NOMO-1 treated with dmso at 0.1 percent for 144 hours (cell line): ENCODE results near the gene CHKA.
A peak's percentile ranks its signal among the peaks of the same experiment; 100 is the strongest.

Source experiments
- DNase-seq: peaks from one replicate; lab custom pipeline; 2025; ENCODE audit not compliant: unreplicated experiment; lab: John Stamatoyannopoulos, UW

Gene CHKA

DNA sequence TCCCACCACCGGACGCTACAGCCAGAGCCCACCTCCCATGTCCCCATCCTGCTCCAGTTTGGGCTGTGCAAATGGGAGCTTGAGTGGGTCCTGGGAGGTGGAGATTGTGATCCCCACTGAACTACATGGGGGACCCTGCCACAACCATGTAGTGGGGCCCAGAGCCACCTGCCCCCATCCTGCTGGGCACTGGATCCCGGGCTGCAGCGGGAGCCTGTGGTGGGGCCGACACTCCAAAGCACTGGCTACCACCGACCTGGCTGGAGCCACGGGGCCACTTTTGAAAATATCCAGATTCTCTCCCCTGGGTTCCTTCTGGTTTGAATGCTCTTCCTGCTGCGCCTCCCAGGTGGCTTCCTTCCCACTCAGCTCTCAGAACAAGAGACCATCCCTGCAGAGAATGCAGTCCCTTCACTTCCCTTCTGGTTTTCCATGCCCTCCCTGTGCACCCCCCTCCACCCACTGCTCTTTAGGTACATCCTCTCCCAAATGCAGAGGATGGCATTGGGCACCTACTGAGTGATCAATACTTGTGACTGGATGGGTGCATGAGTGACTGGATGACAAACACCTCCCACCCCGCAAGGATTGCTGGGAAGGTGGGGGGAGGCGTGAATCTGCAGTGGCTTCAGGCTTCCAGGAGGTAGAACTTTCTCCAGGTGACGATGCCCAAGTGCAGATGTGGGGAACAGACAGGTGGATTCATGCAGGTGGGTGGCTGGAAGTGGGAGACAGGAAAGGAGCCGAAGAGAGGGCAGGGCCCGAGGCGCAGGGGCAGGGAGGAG, 116.4 kb downstream of the CHKA start:
- DNase-seq: no peak

DNA sequence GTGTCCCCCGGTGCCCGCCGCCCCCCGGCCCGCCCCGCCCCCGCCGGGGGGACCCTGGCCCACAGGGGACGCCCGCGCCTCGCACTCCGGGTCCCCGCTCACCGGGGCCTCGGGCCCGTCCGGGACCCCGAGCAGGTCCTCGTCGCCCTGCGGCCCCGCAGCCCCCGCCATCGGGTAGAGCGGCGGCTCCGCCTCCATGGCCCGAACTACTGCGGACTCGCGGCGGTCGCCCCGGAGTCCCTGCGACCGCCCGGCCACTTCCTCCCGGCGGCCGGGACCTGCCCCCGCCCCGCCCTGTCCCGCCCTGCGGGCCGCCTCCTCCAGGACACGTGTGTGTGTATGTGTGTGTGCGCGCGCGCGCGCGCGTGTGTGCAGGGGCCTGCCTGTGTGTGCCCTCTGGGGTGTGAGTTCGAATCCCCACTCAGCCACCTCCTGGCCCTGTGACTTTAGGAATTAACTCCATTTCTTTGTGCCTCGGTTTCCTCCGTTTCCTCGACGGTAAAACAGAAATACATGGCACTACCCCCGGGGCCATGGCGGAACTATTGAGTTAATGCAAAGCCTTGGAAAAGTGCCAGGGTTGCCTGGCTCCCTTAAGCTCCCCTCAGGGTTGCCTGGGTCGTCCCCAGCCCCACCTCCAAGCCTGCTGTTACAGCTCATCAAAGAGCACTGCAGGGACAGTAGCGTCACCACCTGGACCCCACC, 117.2 kb downstream of the CHKA start, which contains the start of gene UNC93B1:
Gene UNC93B1 (minus strand): TSS at position 252 of the 705 bp plus-strand sequence. CDS start 54 bp downstream, at position 198.
- peak; percentile 83 for DNase-seq

DNA sequence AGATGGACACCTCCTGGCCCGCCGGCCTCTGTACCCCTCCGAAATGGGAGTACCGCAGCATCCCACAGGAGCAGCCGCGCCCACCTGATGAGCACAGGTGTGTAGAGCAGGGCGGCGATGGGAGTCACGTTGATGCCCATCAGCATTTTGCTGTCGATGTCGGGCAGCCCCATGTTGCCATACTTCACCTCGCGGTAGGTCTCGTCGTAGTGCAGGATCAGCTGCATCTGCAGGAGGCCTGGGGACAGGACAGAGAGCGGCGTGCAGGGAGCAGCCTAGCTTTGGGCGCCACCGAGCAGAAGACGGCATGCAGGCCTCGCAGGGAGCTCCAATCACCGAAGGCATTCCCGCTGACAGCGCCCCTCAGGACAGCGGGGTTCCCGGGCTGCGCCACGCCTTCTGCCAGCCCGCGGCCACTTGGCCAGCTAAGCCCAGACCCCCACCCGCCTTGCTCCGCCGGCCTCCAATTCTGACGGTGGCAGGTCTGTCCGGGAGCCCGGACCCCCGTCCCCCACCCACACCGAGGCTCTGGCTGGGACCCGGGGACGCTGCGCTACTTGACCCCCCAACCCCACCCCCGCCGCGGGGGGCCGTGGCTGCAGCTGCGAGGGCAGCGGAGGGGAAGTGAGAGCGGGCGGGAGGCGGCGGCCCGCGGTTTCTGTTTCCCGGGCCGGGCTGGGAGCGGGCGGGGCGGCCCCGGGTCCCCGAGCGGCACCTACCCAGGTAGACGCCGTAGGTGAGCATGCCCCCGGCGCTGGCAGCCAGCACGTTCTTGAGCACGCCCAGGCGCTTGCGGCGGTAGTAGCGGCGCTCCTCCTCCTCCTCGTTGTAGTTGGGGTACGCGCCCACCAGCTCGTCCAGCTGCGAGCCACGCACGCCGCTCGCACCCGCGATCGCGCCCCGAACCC, 118.0 kb downstream of the CHKA start:
- DNase-seq: peak; percentile 34
